Measurements from ENCODE around the gene DNM3.

GRCh38 chr1:172006660-172007059 lies 165.4 kb downstream of the DNM3 start:
- TF ChIP-seq SIX5 (IDR thresholded peaks at IDR 0.05; ENCODE audit: low read depth, low read length, severe bottlenecking) (no peak), USF2 (IDR thresholded peaks at IDR 0.05; ENCODE audit: borderline replicate concordance, low read depth, low read length) (no peak), POLR2AphosphoS5 (IDR thresholded peaks at IDR 0.05; ENCODE audit: low read length) (no peak), RFX5 (IDR thresholded peaks at IDR 0.05; ENCODE audit: low read depth, low read length) (no peak), POLR2A (IDR thresholded peaks at IDR 0.05; ENCODE audit: low read depth, low read length) (no peak), CTCF (IDR thresholded peaks at IDR 0.05 in 2 of 3, conservative IDR thresholded peaks at IDR 0.05 in 1 of 3; ENCODE audit: control insufficient read depth in 2 of 3, extremely low read depth in 1 of 3, insufficient read depth in 1 of 3, low read depth in 3 of 3, low read length in 3 of 3) (no peak), PRDM15 (CRISPR knock-in tag; IDR thresholded peaks at IDR 0.05) (no peak)

Measured in GM12878 (cell line).